ENCODE measurements around the gene TCL1A. TPM values are rescaled to one million over a fixed set of nuclear protein-coding genes. Genes with fewer than 3 reads are reported as not detected.

Gene TCL1A
- total RNA-seq, 4 donors from 2014 or later = not detected

GRCh38 chr14:95679998-95680735 is 33.8 kb downstream of the TCL1A start:
- Histone ChIP-seq H3K4me1 (no peaks in the 10 kb centered on the region), H3K9me3 (peaks cover 0 to 19% (median 0%) of the 10 kb centered on the region in 4 donors), H3K27ac (no peak overlapping the region), H3K36me3 (no peaks in the 10 kb centered on the region), H3K27me3 (no peaks in the 10 kb centered on the region), H3K4me3 (no peak overlapping the region)
- WGBS, 2 donors = 32 to 34% methylated on average over 8 of the region's 8 CpGs
- TF ChIP-seq CTCF (IDR thresholded peaks at IDR 0.05) (no peak), POLR2A (IDR thresholded peaks at IDR 0.05) (no peak), EP300 (IDR thresholded peaks at IDR 0.05) (no peak)
- DNase-seq (ENCODE audit: low spot score in 2 of 2) = no peak

- Histone ChIP-seq H3K4me3 (no peak overlapping the region), H3K36me3 (no peaks in the 10 kb centered on the region), H3K27ac (no peak overlapping the region), H3K9me3 (peaks cover 0 to 19% (median 0%) of the 10 kb centered on the region in 4 donors), H3K4me1 (no peaks in the 10 kb centered on the region), H3K27me3 (no peaks in the 10 kb centered on the region)
- 65 to 72% methylated on average over 4 of the region's 4 CpGs for WGBS, 2 donors
- no peak for TF ChIP-seq EP300 (IDR thresholded peaks at IDR 0.05)
- no peak for TF ChIP-seq CTCF (IDR thresholded peaks at IDR 0.05)
- no peak for TF ChIP-seq POLR2A (IDR thresholded peaks at IDR 0.05)
- DNase-seq (ENCODE audit: low spot score in 2 of 2) = no peak
Measured at GRCh38 chr14:95679148-95679815, 34.6 kb downstream of the TCL1A start.

GRCh38 chr14:95677179-95677835 is 36.6 kb downstream of the TCL1A start:
- TF ChIP-seq CTCF (IDR thresholded peaks at IDR 0.05) (no peak), POLR2A (IDR thresholded peaks at IDR 0.05) (no peak), EP300 (IDR thresholded peaks at IDR 0.05) (no peak)
- H3K4me1 ChIP-seq = no peaks in the 10 kb centered on the region
- peaks cover 0 to 19% (median 0%) of the 10 kb centered on the region in 4 donors for H3K9me3 ChIP-seq
- H3K36me3 ChIP-seq = no peaks in the 10 kb centered on the region
- H3K27ac ChIP-seq = no peak overlapping the region
- no peak overlapping the region for H3K4me3 ChIP-seq
- H3K27me3 ChIP-seq = no peaks in the 10 kb centered on the region
- 38 to 51% methylated on average over 4 of the region's 4 CpGs for WGBS, 2 donors
- DNase-seq (ENCODE audit: low spot score in 2 of 2) = no peak

- Histone ChIP-seq H3K27ac (no peak overlapping the region), H3K9me3 (peaks cover 0 to 19% (median 0%) of the 10 kb centered on the region in 4 donors), H3K36me3 (no peaks in the 10 kb centered on the region), H3K4me3 (no peak overlapping the region), H3K4me1 (no peaks in the 10 kb centered on the region), H3K27me3 (no peaks in the 10 kb centered on the region)
- WGBS, 2 donors = 47 to 51% methylated on average over 4 of the region's 4 CpGs
- no peak for DNase-seq (ENCODE audit: low spot score in 2 of 2)
- TF ChIP-seq EP300 (IDR thresholded peaks at IDR 0.05) = no peak
- no peak for TF ChIP-seq CTCF (IDR thresholded peaks at IDR 0.05)
- no peak for TF ChIP-seq POLR2A (IDR thresholded peaks at IDR 0.05)
Measured at GRCh38 chr14:95675486-95675885, 38.4 kb downstream of the TCL1A start.

GRCh38 chr14:95674613-95675012 is 39.3 kb downstream of the TCL1A start:
- TF ChIP-seq EP300 (IDR thresholded peaks at IDR 0.05) (no peak), POLR2A (IDR thresholded peaks at IDR 0.05) (no peak), CTCF (IDR thresholded peaks at IDR 0.05) (no peak)

More at GRCh38 chr14:95674613-95675012, 39.3 kb downstream of the TCL1A start:
- Histone ChIP-seq H3K4me1 (no peaks in the 10 kb centered on the region), H3K4me3 (no peak overlapping the region), H3K27ac (no peak overlapping the region), H3K27me3 (no peaks in the 10 kb centered on the region), H3K36me3 (no peaks in the 10 kb centered on the region), H3K9me3 (peaks cover 0 to 19% (median 0%) of the 10 kb centered on the region in 4 donors)
- no peak for DNase-seq (ENCODE audit: low spot score in 2 of 2)
- 88 to 97% methylated on average over 4 of the region's 4 CpGs for WGBS, 2 donors
